Uterus (tissue), 2 donors: ENCODE data around the gene TIMM10.

Experiments used
- POLR2A ChIP-seq, 2 donors: fragments of 450-650 bp; IDR thresholded peaks; one replicate each; pipeline ENCODE4 v1.6.1; 2016; ENCODE audit warnings: antibody characterized with exemption in 2 of 2, mild to moderate bottlenecking in 1 of 2, moderate library complexity in 1 of 2
- TF ChIP-seq, protein P1 (sequence below), 4 experiments: fragments of 200-600 bp in 2 of 4; fragments of 450-650 bp in 2 of 4; sonication (generic) in 2 of 4; IDR thresholded peaks; one replicate each; pipeline ENCODE4 v1.5.1; 2016 to 2019; ENCODE audit warnings: antibody characterized with exemption in 4 of 4, mild to moderate bottlenecking in 2 of 4, moderate library complexity in 1 of 4

DNA sequence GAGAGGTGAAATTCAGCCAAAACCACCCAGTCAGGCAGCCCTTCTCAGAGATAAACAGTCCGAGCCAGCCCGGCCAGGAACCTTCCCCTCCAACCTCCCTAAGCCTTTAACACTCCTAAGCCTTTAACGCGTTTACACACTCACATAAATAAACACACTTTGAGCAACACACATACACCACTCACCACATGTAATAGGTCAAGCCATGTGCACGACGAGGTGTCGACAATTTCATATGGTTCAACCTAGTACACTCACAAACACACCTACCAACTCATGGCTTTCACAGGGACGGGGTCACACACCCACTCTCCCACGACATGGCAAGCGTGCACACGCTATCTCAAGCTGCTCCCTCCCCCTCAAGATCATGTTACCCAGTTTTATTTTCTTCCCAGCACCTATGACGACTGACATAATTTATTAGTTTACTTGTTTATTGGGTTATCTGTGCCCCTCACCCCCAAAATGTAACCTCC is 30.5 kb downstream of the TIMM10 start:
- TF ChIP-seq, protein P1, sequence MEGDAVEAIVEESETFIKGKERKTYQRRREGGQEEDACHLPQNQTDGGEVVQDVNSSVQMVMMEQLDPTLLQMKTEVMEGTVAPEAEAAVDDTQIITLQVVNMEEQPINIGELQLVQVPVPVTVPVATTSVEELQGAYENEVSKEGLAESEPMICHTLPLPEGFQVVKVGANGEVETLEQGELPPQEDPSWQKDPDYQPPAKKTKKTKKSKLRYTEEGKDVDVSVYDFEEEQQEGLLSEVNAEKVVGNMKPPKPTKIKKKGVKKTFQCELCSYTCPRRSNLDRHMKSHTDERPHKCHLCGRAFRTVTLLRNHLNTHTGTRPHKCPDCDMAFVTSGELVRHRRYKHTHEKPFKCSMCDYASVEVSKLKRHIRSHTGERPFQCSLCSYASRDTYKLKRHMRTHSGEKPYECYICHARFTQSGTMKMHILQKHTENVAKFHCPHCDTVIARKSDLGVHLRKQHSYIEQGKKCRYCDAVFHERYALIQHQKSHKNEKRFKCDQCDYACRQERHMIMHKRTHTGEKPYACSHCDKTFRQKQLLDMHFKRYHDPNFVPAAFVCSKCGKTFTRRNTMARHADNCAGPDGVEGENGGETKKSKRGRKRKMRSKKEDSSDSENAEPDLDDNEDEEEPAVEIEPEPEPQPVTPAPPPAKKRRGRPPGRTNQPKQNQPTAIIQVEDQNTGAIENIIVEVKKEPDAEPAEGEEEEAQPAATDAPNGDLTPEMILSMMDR (IDR thresholded peaks at IDR 0.05): no peak
- no peak for TF ChIP-seq POLR2A (IDR thresholded peaks at IDR 0.05)
